Stimulated activated CD4-positive, alpha-beta T cell treated with anti-CD3 and anti-CD28 coated beads, TNF-alpha, amount 100 ng/mL, for 24 hours (primary cell): ENCODE results near the gene CAB39.
A peak's percentile ranks its signal among the peaks of the same experiment; 100 is the strongest.

Experiments
- DNase-seq, 3 experiments: peaks; one replicate each; pipeline ENCODE4 v3.0.0-alpha.2; 2020; ENCODE audit warnings: low read depth in 3 of 3

The CAB39 gene

GRCh38 chr2:230785346-230785745 lies 72.7 kb downstream of the CAB39 start:
- no peak for DNase-seq

- DNase-seq, result no peak
These were observed 74.5 kb downstream of the CAB39 start for GRCh38 chr2:230787101-230787500.

- DNase-seq, result no peak
These were observed 76.0 kb downstream of the CAB39 start for GRCh38 chr2:230788554-230789175.

GRCh38 chr2:230790981-230791380 lies 78.3 kb downstream of the CAB39 start:
- no peak for DNase-seq

GRCh38 chr2:230793572-230794359 lies 81.1 kb downstream of the CAB39 start:
- peak; percentile 38 to 66 (median 57) for DNase-seq

- peak in 1 of 3 experiments; percentile 31 for DNase-seq
These were observed 81.9 kb downstream of the CAB39 start for GRCh38 chr2:230794497-230794896.

GRCh38 chr2:230795856-230796255 lies 83.2 kb downstream of the CAB39 start:
- no peak for DNase-seq

- peak in 1 of 3 experiments; percentile 19 for DNase-seq
These were observed 83.7 kb downstream of the CAB39 start for GRCh38 chr2:230796280-230796862.

- no peak for DNase-seq
These were observed 85.2 kb downstream of the CAB39 start for GRCh38 chr2:230797515-230798495.

GRCh38 chr2:230798769-230799399 lies 86.2 kb downstream of the CAB39 start:
- DNase-seq, result peak in 1 of 3 experiments; percentile 42

- DNase-seq, result no peak
These were observed 92.8 kb downstream of the CAB39 start for GRCh38 chr2:230805353-230806017.

- DNase-seq, result no peak
These were observed 95.1 kb downstream of the CAB39 start for GRCh38 chr2:230807729-230808128.

GRCh38 chr2:230809015-230809414 lies 96.4 kb downstream of the CAB39 start:
- DNase-seq, result no peak

GRCh38 chr2:230809677-230810251 lies 97.1 kb downstream of the CAB39 start:
- DNase-seq, result no peak

GRCh38 chr2:230811508-230811907 lies 98.9 kb downstream of the CAB39 start:
- DNase-seq, result no peak

GRCh38 chr2:230812033-230812432 lies 99.4 kb downstream of the CAB39 start:
- no peak for DNase-seq

GRCh38 chr2:230814616-230815015 lies 102.0 kb downstream of the CAB39 start:
- DNase-seq, result no peak

GRCh38 chr2:230815088-230815487 lies 102.4 kb downstream of the CAB39 start:
- no peak for DNase-seq

- DNase-seq, result no peak
These were observed 104.1 kb downstream of the CAB39 start for GRCh38 chr2:230816735-230817134.

GRCh38 chr2:230819433-230819832 lies 106.8 kb downstream of the CAB39 start:
- DNase-seq, result no peak
